B cell (primary cell): ENCODE measurements around the gene NSUN2. TPM values are rescaled to one million over a fixed set of nuclear protein-coding genes. Genes with fewer than 3 reads are reported as not detected.

Experiments used
- ATAC-seq: fragments of 200-7000 bp; cut with Tn5 transposase; one replicate; pipeline ENCODE4 v1.10.0; 2021; ENCODE audit warnings: low read depth, mild to moderate bottlenecking, moderate number of reproducible peaks, moderate library complexity
- CTCF ChIA-PET: fragments of 350-600 bp; sonication (Branson Sonifier 250); formaldehyde crosslinking; loops from one replicate; lab custom pipeline; 2021; ENCODE audit warnings: antibody characterized with exemption, inconsistent platforms; lab: Charles Lee
- POLR2A ChIA-PET: fragments of 350-600 bp; sonication (Branson Sonifier 250); formaldehyde crosslinking; loops from one replicate; lab custom pipeline; 2021; ENCODE audit warnings: antibody characterized with exemption; lab: Charles Lee
- DNase-seq: peaks from one replicate; pipeline ENCODE4 v3.0.0; 2013
- H2AFZ ChIP-seq: 2 replicates; pipeline ENCODE4 v1.6.1; 2012; ENCODE audit warnings: mild to moderate bottlenecking, low read depth, low read length; ENCODE audit not compliant: insufficient read depth, poor library complexity, severe bottlenecking
- H3K27ac ChIP-seq, 2 donors: 1 replicate in 1 of 2; 2 replicates in 1 of 2; pipeline ENCODE4 v1.5.1; 2012 to 2013; ENCODE audit warnings: low read length in 2 of 2, mild to moderate bottlenecking in 2 of 2, moderate library complexity in 1 of 2
- H3K27me3 ChIP-seq, 4 experiments: fragments of 200-600 bp in 1 of 4; sonication (generic) in 1 of 4; replicated peaks in 1 of 4; 1 replicate in 2 of 4; 2 replicates in 2 of 4; pipeline versions ENCODE4 v1.6.1 to v1.7.0; 2013 to 2016; ENCODE audit warnings: low read length in 3 of 4, mild to moderate bottlenecking in 2 of 4, mixed read lengths in 1 of 4, moderate library complexity in 1 of 4; ENCODE audit not compliant: insufficient read depth in 4 of 4, control insufficient read depth in 3 of 4; ENCODE audit errors: control extremely low read depth in 1 of 4
- H3K36me3 ChIP-seq, 2 experiments: replicated peaks in 1 of 2; 1 replicate in 1 of 2; 2 replicates in 1 of 2; pipeline versions ENCODE4 v1.6.1 to v1.7.1; 2013; ENCODE audit warnings: low read length in 1 of 2; ENCODE audit not compliant: insufficient read depth in 2 of 2, control insufficient read depth in 1 of 2; ENCODE audit errors: control extremely low read depth in 1 of 2, extremely low read depth in 1 of 2
- H3K4me1 ChIP-seq, 2 donors: fragments of 200-600 bp in 1 of 2; sonication (generic) in 1 of 2; 1 replicate in 1 of 2; 2 replicates in 1 of 2; pipeline versions ENCODE4 v1.5.1 to v1.6.1; 2013 to 2017; ENCODE audit warnings: low read length in 2 of 2; ENCODE audit not compliant: control insufficient read depth in 2 of 2, insufficient read depth in 2 of 2
- H3K4me2 ChIP-seq: replicated peaks from 2 replicates; pipeline ENCODE3; 2012; ENCODE audit warnings: mild to moderate bottlenecking, low read depth, low read length; ENCODE audit not compliant: poor library complexity, severe bottlenecking
- H3K4me3 ChIP-seq, 5 experiments: fragments of 200-600 bp in 1 of 5; sonication (generic) in 1 of 5; 1 replicate in 3 of 5; 2 replicates in 2 of 5; pipeline versions ENCODE4 v1.5.1 to v1.7.0; 2011 to 2016; ENCODE audit warnings: low read length in 4 of 5, mild to moderate bottlenecking in 4 of 5, low read depth in 2 of 5, control low read depth in 1 of 5, moderate library complexity in 1 of 5; ENCODE audit not compliant: insufficient read depth in 1 of 5; ENCODE audit errors: control extremely low read depth in 1 of 5, extremely low read depth in 1 of 5
- H3K79me2 ChIP-seq: fragments of 200-600 bp; sonication (generic); one replicate; pipeline ENCODE4 v1.6.0; 2016; ENCODE audit warnings: low read length; ENCODE audit not compliant: control insufficient read depth, insufficient read depth
- H3K9ac ChIP-seq: fragments of 200-600 bp; sonication (generic); 2 replicates; pipeline ENCODE4 v1.6.1; 2017; ENCODE audit warnings: mild to moderate bottlenecking, low read length, moderate library complexity
- H3K9me3 ChIP-seq, 3 donors: one replicate each; pipeline versions ENCODE4 v1.6.1 to v1.7.1; 2013; ENCODE audit warnings: low read length in 2 of 3; ENCODE audit not compliant: control insufficient read depth in 2 of 3, insufficient read depth in 1 of 3; ENCODE audit errors: control extremely low read depth in 1 of 3
- H4K20me1 ChIP-seq: 2 replicates; pipeline ENCODE4 v1.6.0; 2012; ENCODE audit warnings: mild to moderate bottlenecking, low read length; ENCODE audit not compliant: insufficient read depth, control insufficient read depth, poor library complexity, severe bottlenecking
- H3K27ac Mint-ChIP-seq: one replicate; pipeline ENCODE4 v1.8.0; 2021; ENCODE audit warnings: mixed read lengths
- H3K27me3 Mint-ChIP-seq: one replicate; pipeline ENCODE4 v1.8.0; 2021; ENCODE audit warnings: mixed read lengths
- H3K4me1 Mint-ChIP-seq: one replicate; pipeline ENCODE4 v1.8.0; 2021; ENCODE audit warnings: mixed read lengths
- H3K4me3 Mint-ChIP-seq: one replicate; pipeline ENCODE4 v1.8.0; 2021; ENCODE audit warnings: mixed read lengths
- H3K9me3 Mint-ChIP-seq: one replicate; pipeline ENCODE4 v1.8.0; 2022; ENCODE audit warnings: mixed read lengths; ENCODE audit not compliant: insufficient read depth
- CTCF ChIP-seq: fragments of 200-600 bp; IDR thresholded peaks from one replicate; pipeline ENCODE4 v1.8.0; 2022; ENCODE audit warnings: antibody characterized with exemption, mild to moderate bottlenecking
- EZH2 ChIP-seq: IDR thresholded peaks from 2 replicates; pipeline ENCODE4 v1.6.1; 2012; ENCODE audit warnings: borderline replicate concordance, low read depth, mild to moderate bottlenecking, moderate library complexity, low read length; ENCODE audit not compliant: insufficient read depth, poor library complexity, severe bottlenecking
- WGBS: methylation state at CpG from one replicate; pipeline ENCODE4 v1.1.5; 2013; ENCODE audit warnings: missing lambda C conversion rate; ENCODE audit not compliant: insufficient coverage; 5-methylcytosine and 5-hydroxymethylcytosine counted together
- intact Hi-C: fragments of 100-400 bp; cut with micrococcal nuclease; formaldehyde crosslinking; loops from one replicate; pipeline ENCODE4 v1.10.0; 2022
- polyA plus RNA-seq: library from polyadenylated mRNA; depleted of rRNA; stranded (reverse); fragments of >200 nt; gene quantifications from 2 replicates; pipeline ENCODE4 v1.2.3, GENCODE V29; 2012
- total RNA-seq, 2 donors: library from RNA; stranded (reverse); fragments of 120-200 nt in 1 of 2; gene quantifications; 1 replicate in 1 of 2; 2 replicates in 1 of 2; pipeline versions ENCODE4 v1.2.3 to v1.2.4, GENCODE V29; 2013 to 2022

NSUN2 gene
- total and polyA plus RNA-seq, 2 donors (not counting 1 experiment from before 2014, with no cell fraction given) = 58.8 to 85.0 TPM

- Histone ChIP-seq H3K4me1 (no peaks in the 10 kb centered on the region), H3K9ac (no peak overlapping the region)
- CTCF ChIA-PET = no interaction called here
These were observed 17.6 kb downstream of the NSUN2 start for GRCh38 chr5:6615034-6615815.

More at GRCh38 chr5:6615034-6615815, 17.6 kb downstream of the NSUN2 start:
- 96% methylated on average over 7 of the region's 8 CpGs for WGBS
- H4K20me1 ChIP-seq = peaks cover 69% of the 10 kb centered on the region
- H3K36me3 ChIP-seq = peaks cover 1 to 87% of the 10 kb centered on the region in 2 experiments
- no peak for TF ChIP-seq EZH2
- TF ChIP-seq CTCF = no peak
- ATAC-seq (no peak), DNase-seq (no peak)
- Mint-ChIP-seq H3K4me1 (peaks cover 6% of the 10 kb centered on the region), H3K9me3 (no peaks in the 10 kb centered on the region), H3K27me3 (no peaks in the 10 kb centered on the region), H3K27ac (no peak overlapping the region), H3K4me3 (no peak overlapping the region)
- intact Hi-C loops = no loop called here
- POLR2A ChIA-PET = no interaction called here
- H3K4me3 ChIP-seq = no peak overlapping the region
- no peak overlapping the region for H3K27ac ChIP-seq
- peaks cover 58% of the 10 kb centered on the region for H3K79me2 ChIP-seq
- no peaks in the 10 kb centered on the region for H3K27me3 ChIP-seq
- no peaks in the 10 kb centered on the region for H3K9me3 ChIP-seq
- H3K4me2 ChIP-seq = no peak overlapping the region
- H2AFZ ChIP-seq = no peak overlapping the region
